ENCODE results near the gene PTAFR. TPM values are rescaled to one million over a fixed set of nuclear protein-coding genes. Genes with fewer than 3 reads are reported as not detected.
A peak's percentile ranks its signal among the peaks of the same experiment; 100 is the strongest.

The PTAFR gene
- total RNA-seq, 4 donors from 2014 or later = 3.5 to 11.1 (median 5.9) TPM

DNA sequence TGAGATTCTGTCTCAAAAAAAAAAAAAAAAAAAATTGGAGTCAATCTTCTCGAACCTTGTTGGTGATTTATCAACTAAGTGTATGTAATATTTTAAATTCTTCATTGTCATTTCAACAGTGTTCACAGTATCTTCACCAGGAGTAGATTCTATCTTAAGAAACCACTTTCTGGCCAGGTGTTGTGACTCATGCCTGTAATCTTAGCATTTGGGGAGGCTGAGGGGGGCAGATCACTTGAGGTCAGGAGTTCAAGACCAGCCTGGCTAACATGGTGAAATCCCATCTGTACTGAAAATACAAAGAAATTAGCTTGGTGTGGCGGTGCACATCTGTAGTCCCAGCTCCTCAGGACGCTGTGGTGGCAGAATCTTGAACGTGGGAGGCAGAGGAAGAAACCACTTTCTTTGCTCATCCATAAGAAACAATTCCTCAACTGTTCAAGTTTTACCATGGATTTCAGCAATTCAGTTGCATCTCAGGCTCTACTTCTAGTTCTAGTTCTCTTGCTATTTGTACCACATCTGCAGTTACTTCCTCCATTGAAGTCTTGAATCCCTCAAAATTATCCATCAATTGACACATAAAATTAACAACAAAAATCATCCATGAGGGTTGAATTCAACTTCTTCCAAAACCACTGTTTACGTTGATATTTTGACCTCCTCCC is 57.7 kb downstream of the PTAFR start:
- TF ChIP-seq, protein P1, sequence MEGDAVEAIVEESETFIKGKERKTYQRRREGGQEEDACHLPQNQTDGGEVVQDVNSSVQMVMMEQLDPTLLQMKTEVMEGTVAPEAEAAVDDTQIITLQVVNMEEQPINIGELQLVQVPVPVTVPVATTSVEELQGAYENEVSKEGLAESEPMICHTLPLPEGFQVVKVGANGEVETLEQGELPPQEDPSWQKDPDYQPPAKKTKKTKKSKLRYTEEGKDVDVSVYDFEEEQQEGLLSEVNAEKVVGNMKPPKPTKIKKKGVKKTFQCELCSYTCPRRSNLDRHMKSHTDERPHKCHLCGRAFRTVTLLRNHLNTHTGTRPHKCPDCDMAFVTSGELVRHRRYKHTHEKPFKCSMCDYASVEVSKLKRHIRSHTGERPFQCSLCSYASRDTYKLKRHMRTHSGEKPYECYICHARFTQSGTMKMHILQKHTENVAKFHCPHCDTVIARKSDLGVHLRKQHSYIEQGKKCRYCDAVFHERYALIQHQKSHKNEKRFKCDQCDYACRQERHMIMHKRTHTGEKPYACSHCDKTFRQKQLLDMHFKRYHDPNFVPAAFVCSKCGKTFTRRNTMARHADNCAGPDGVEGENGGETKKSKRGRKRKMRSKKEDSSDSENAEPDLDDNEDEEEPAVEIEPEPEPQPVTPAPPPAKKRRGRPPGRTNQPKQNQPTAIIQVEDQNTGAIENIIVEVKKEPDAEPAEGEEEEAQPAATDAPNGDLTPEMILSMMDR (IDR thresholded peaks at IDR 0.05) = no peak
- TF ChIP-seq POLR2A (IDR thresholded peaks at IDR 0.05) (no peak), EP300 (IDR thresholded peaks at IDR 0.05) (no peak)
- no peak for DNase-seq (ENCODE audit: low spot score in 2 of 2)
- Histone ChIP-seq H3K4me1 (no peaks in the 10 kb centered on the region), H3K27me3 (no peaks in the 10 kb centered on the region), H3K27ac (no peak overlapping the region), H3K9me3 (no peaks in the 10 kb centered on the region), H3K4me3 (no peak overlapping the region), H3K36me3 (no peaks in the 10 kb centered on the region)
- 78 to 83% methylated on average over 5 of the region's 5 CpGs for WGBS, 2 donors

DNA sequence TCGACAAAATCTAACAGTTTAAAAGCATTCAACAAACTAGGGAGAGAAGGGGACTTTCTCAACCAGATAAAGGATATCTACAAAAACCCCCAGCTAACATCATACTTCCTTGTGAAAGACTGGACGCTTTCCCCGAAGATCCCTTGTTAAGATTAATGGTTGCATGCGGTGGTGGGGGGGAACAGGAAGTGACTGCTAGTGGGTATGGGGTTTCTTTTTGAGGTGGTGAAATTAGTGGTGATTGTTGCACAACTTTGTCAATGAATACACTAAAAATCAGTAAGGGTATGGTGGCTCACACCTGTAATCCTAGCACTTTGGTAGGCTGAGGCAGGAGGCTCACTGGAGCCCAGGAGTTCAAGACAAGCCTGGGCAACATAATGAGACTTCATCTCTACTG is 61.2 kb downstream of the PTAFR start:
- WGBS, 2 donors = 42 to 44% methylated on average over 4 of the region's 4 CpGs

DNA sequence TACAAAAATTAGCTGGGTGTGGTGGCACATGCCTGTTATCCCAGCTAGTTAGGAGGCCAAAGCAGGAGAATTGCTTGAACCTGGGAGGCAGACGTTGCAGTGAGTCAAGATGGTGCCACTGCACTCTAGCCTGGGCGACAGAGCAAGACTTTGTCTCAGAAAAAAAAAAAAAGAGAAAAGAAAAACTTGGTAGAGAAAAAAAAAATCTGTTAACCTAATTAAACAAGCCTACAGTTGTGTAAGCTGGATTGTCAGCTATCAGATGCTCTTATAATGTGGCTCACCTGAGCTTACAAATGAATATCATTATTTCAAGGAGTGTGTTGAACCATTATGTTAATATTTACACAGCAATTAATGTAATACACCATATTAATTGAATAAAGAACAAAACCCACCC is 61.6 kb downstream of the PTAFR start:
- Histone ChIP-seq H3K27ac (no peak overlapping the region), H3K27me3 (no peaks in the 10 kb centered on the region), H3K9me3 (no peaks in the 10 kb centered on the region), H3K4me3 (no peak overlapping the region), H3K4me1 (no peaks in the 10 kb centered on the region), H3K36me3 (no peaks in the 10 kb centered on the region)
- TF ChIP-seq POLR2A (IDR thresholded peaks at IDR 0.05) (no peak), EP300 (IDR thresholded peaks at IDR 0.05) (no peak)
- TF ChIP-seq, protein P1 (IDR thresholded peaks at IDR 0.05) = no peak
- no peak for DNase-seq (ENCODE audit: low spot score in 2 of 2)
- WGBS, 2 donors = 70 to 78% methylated on average over 2 of the region's 2 CpGs

More for the DNA sequence above, 61.2 kb downstream of the PTAFR start:
- DNase-seq (ENCODE audit: low spot score in 2 of 2) = peak in 1 of 2 donors; percentile 34
- Histone ChIP-seq H3K27me3 (no peaks in the 10 kb centered on the region), H3K36me3 (no peaks in the 10 kb centered on the region), H3K4me1 (no peaks in the 10 kb centered on the region), H3K27ac (no peak overlapping the region), H3K9me3 (no peaks in the 10 kb centered on the region), H3K4me3 (no peak overlapping the region)
- TF ChIP-seq EP300 (IDR thresholded peaks at IDR 0.05) (no peak), POLR2A (IDR thresholded peaks at IDR 0.05) (no peak)
- TF ChIP-seq, protein P1 (IDR thresholded peaks at IDR 0.05) = no peak

DNA sequence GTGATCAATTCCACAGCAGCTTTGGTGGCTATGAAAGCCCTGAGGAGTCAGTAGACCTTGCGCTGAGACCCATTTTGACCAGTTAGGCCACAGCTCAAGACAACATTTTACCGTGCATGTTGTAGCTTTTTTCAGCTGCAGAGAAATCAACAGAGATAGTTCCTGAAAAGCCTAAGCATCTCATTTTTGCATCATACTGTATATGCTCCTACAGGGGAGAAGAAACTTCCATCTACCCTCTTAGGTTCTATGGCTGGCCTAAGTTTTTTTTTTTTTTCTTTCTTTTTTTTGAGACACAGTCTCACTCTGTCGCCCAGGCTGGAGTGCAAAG is 63.3 kb downstream of the PTAFR start:
- no peaks in the 10 kb centered on the region for H3K27me3 ChIP-seq
- WGBS, 2 donors = 83 to 90% methylated on average over 3 of the region's 3 CpGs

More for the DNA sequence above, 63.3 kb downstream of the PTAFR start:
- no peaks in the 10 kb centered on the region for H3K4me1 ChIP-seq
- no peak for DNase-seq (ENCODE audit: low spot score in 2 of 2)
- TF ChIP-seq, protein P1 (IDR thresholded peaks at IDR 0.05) = no peak
- no peak for TF ChIP-seq EP300 (IDR thresholded peaks at IDR 0.05)
- TF ChIP-seq POLR2A (IDR thresholded peaks at IDR 0.05) = no peak
- no peaks in the 10 kb centered on the region for H3K36me3 ChIP-seq
- no peaks in the 10 kb centered on the region for H3K9me3 ChIP-seq
- H3K27ac ChIP-seq = no peak overlapping the region
- H3K4me3 ChIP-seq = no peak overlapping the region

Measured in tibial nerve (tissue), 4 donors.